Measurements from ENCODE around the gene MKLN1. TPM values are rescaled to one million over a fixed set of nuclear protein-coding genes. Genes with fewer than 3 reads are reported as not detected.
"Not testable (repeated sequence)": the region's sequence is repeated elsewhere in the genome, so short reads cannot be mapped to it uniquely, and the experiment has no call there.

The MKLN1 gene
- polyA plus RNA-seq, 1 experiment = 25.6 TPM

- H3K4me3 ChIP-seq (ENCODE audit: low read depth, low read length) = no peak overlapping the region
- DNase-seq (ENCODE audit: low read depth) = no peak
- TF ChIP-seq CTCF (IDR thresholded peaks at IDR 0.05; ENCODE audit: insufficient read depth, low read depth, low read length) = no peak
- no peaks in the 10 kb centered on the region for H3K27me3 ChIP-seq (ENCODE audit: control insufficient read depth, insufficient read depth, low read length)
- CTCF ChIA-PET = interaction anchor here (1.0 to 3.8 kb wide), 4 partner anchors 10 to 434 kb away, joined by 3 to 31 read pairs (median 13); no protein-coding TSS in a partner anchor
- no peaks in the 10 kb centered on the region for H3K36me3 ChIP-seq (ENCODE audit: control insufficient read depth, insufficient read depth, low read length)
- POLR2A ChIA-PET = interaction anchor here (0.6 kb wide), 1 partner anchor 679 kb away, joined by 4 read pairs; no protein-coding TSS in a partner anchor
Observed at GRCh38 chr7:131502810-131503508, 175.3 kb downstream of the MKLN1 start.

GRCh38 chr7:131503639-131504038, 176.0 kb downstream of the MKLN1 start:
- DNase-seq (ENCODE audit: low read depth) = no peak
- ChIA-PET CTCF (interaction anchor here (1.2 to 3.6 kb wide), 3 partner anchors 10 to 151 kb away, joined by 3 to 31 read pairs (median 11); no protein-coding TSS in a partner anchor), POLR2A (no interaction called here)
- no peak for TF ChIP-seq CTCF (IDR thresholded peaks at IDR 0.05; ENCODE audit: insufficient read depth, low read depth, low read length)
- Histone ChIP-seq H3K27me3 (ENCODE audit: control insufficient read depth, insufficient read depth, low read length) (no peaks in the 10 kb centered on the region), H3K36me3 (ENCODE audit: control insufficient read depth, insufficient read depth, low read length) (no peaks in the 10 kb centered on the region), H3K4me3 (ENCODE audit: low read depth, low read length) (no peak overlapping the region)

GRCh38 chr7:131504157-131504899, 176.7 kb downstream of the MKLN1 start:
- Histone ChIP-seq H3K36me3 (ENCODE audit: control insufficient read depth, insufficient read depth, low read length) (no peaks in the 10 kb centered on the region), H3K4me3 (ENCODE audit: low read depth, low read length) (no peak overlapping the region), H3K27me3 (ENCODE audit: control insufficient read depth, insufficient read depth, low read length) (no peaks in the 10 kb centered on the region)
- no peak for DNase-seq (ENCODE audit: low read depth)
- ChIA-PET CTCF (interaction anchor here (2.0 to 3.6 kb wide), 2 partner anchors 9 to 151 kb away, joined by 11 to 31 read pairs; no protein-coding TSS in a partner anchor), POLR2A (no interaction called here)
- no peak for TF ChIP-seq CTCF (IDR thresholded peaks at IDR 0.05; ENCODE audit: insufficient read depth, low read depth, low read length)

- H3K27me3 ChIP-seq (ENCODE audit: control insufficient read depth, insufficient read depth, low read length); H3K36me3 ChIP-seq (ENCODE audit: control insufficient read depth, insufficient read depth, low read length); DNase-seq (ENCODE audit: low read depth); H3K4me3 ChIP-seq (ENCODE audit: low read depth, low read length); POLR2A ChIA-PET: not testable (repeated sequence)
- CTCF ChIA-PET = interaction anchor here (2.0 to 3.6 kb wide), 2 partner anchors 9 to 150 kb away, joined by 11 to 31 read pairs; no protein-coding TSS in a partner anchor
Observed at GRCh38 chr7:131505037-131505620, 177.5 kb downstream of the MKLN1 start.

- Histone ChIP-seq H3K36me3 (ENCODE audit: control insufficient read depth, insufficient read depth, low read length) (no peaks in the 10 kb centered on the region), H3K27me3 (ENCODE audit: control insufficient read depth, insufficient read depth, low read length) (no peaks in the 10 kb centered on the region), H3K4me3 (ENCODE audit: low read depth, low read length) (no peak overlapping the region)
- TF ChIP-seq CTCF (IDR thresholded peaks at IDR 0.05; ENCODE audit: insufficient read depth, low read depth, low read length) = no peak
- POLR2A ChIA-PET = no interaction called here
- no peak for DNase-seq (ENCODE audit: low read depth)
- CTCF ChIA-PET = interaction anchor here (1.3 to 4.7 kb wide), 6 partner anchors 8 to 150 kb away, joined by 3 to 92 read pairs (median 8); no protein-coding TSS in a partner anchor
Observed at GRCh38 chr7:131505636-131506557, 178.2 kb downstream of the MKLN1 start.
